ENCODE data around the gene JAML.

- no peak for TF ChIP-seq CTCF (IDR thresholded peaks at IDR 0.05)
- TF ChIP-seq EZH2 (IDR thresholded peaks at IDR 0.05): no peak
These were observed 25.7 kb downstream of the JAML start for GRCh38 chr11:118199135-118199534.
